HG03196 (cell line): ENCODE measurements around the gene AUTS2.

Experiments used
- ATAC-seq: cut with Tn5 transposase; IDR thresholded peaks from one replicate; pipeline ENCODE4 v1.9.1; 2021; ENCODE audit not compliant: unreplicated experiment

The AUTS2 gene

DNA sequence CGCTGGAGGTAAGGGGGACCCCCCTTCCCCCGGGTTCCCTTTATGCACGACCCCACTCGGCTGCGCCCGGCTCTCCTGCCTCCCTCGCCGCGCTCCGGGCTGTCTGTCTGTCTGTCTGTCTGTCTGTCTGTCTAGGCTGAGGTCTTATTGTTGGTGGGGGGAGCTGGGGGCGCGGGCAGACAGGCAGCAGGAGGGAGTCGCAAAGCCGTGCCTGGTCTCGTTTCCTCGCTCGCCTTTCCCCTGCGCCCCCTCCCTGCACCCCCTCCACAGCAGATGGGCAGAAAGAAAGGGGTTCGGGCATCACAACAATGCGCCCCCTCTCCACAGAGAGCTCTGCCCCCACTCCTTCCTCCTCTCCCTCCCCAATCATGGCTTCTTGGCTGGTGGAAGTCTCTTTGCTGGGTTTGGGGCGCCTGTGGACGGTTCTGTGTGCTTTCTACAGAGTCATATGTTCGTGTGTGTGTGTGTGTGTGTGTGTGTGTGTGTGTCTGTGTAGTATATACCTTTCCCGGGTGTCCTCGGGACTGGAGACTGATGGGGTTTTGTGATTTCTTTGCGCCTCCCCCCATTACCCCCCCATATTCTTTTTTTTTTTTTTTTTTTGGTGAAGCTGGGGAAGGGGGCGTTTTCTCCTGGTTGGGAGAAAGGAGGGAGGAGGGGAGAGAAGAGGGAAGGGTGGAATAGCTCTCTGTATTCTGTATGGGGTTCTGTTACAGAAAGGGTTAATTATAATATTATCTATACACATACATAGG lies 1.9 kb downstream of the AUTS2 start:
- ATAC-seq = no peak

GRCh38 chr7:69600710-69601519 lies 2.6 kb downstream of the AUTS2 start:
- no peak for ATAC-seq

DNA sequence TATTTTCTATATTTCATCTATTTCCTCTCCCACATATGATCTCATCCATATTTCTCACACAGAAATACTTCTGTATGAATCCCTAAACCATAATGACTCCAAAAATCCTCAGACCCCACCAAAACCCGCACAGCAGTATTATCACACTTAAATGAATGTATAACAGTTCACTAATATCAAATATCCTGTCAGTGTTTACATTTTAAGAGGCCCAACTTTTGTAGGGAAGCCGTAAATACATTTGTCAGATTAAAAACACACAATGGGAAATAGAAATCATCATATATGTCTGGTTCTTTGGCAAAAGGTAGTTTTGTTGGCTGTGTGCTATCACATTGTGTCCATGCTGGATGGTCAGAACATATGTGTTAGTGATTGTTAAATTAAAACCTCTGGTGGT lies 4.2 kb downstream of the AUTS2 start:
- ATAC-seq = no peak

- ATAC-seq = peak; percentile 39
Observed at GRCh38 chr7:69603351-69603750, 5.1 kb downstream of the AUTS2 start.

DNA sequence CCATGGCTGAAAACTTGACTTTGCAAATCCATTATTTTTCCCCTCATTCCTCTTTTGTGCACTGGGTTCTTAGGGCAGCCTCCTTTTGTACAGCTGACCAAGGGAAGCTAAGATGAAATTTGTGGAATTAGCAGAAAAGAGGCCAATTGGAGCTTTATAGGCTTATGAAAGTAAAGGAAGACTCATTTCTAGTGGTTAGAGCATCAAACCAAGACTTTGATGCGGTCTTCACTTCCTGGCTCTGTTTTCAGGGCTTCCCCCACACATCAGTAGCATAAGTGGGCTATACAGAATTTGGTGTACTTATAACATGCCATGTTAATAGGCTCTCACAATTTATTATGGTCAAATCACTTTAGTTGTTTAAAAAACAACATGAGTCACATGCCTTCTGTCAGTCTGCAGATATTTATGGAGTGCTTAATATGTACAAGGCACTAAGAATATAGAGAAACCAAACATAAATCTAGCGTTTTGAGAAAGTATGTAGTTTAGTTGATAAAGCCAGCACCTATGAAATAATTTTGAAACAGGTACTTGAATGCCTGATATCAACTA lies 5.7 kb downstream of the AUTS2 start:
- ATAC-seq = peak; percentile 76

- ATAC-seq = no peak
Observed at GRCh38 chr7:69605070-69605469, 6.8 kb downstream of the AUTS2 start.

DNA sequence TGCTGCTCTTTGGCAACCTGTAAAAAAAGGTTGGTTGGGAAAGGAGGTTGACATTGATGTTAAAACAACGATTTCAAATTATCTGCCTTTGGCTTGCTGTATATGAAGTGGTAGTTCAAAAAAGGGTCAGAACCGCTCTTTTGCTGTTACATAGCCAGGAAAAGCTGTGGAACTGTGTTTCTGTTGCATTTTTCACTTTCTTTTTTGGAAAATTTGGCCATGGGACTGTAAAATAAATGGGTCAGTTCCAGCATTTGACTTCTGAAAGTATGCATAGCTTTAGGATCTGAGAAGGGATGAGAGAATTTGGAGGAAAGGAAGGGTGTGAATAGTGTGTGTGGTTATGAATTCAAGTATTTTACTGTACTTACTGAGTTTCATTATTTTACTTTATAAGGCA lies 7.3 kb downstream of the AUTS2 start:
- no peak for ATAC-seq

DNA sequence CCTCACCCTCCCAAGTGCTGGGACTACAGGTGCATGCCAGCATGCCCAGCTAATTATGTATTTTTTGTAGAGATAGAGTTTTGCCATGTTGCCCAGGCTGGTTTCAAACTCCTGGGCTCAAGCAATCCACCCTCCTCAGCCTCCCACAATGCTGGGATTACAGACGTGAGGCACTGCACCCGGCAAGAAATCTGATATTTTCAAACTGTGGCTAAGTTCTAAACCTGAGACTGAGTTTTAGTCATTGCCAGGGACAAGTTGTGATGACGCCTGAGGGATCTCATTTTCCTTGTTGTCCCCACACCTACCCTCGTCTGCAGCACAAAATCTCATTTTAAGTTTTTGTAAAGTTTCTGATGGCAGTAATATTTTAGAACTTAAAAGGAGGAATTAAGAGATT lies 9.8 kb downstream of the AUTS2 start:
- ATAC-seq = no peak

DNA sequence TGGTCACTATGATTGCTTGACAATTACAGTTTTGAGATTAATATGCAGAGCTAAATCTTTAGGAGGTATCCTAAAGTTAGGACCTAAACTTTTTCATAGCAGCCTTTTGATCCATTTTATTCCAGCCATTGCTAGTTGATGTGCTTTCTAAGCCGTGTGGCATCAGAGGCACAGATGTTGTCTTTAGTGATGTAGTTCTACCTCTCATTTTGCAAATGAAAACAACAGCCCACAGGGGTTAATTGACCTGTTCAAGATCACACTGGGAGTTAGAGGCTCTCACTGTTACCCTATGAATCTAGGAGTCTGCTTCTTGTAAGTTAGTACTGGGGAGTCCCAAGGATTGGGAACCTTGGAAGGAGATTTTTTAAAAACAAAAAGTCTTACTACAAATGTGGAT lies 10.6 kb downstream of the AUTS2 start:
- no peak for ATAC-seq

- ATAC-seq = no peak
Observed at GRCh38 chr7:69609541-69610373, 11.5 kb downstream of the AUTS2 start.

GRCh38 chr7:69610374-69611084 lies 12.3 kb downstream of the AUTS2 start:
- ATAC-seq = no peak

- no peak for ATAC-seq
Observed at GRCh38 chr7:69612981-69613380, 14.7 kb downstream of the AUTS2 start.

- ATAC-seq = no peak
Observed at GRCh38 chr7:69613846-69614245, 15.6 kb downstream of the AUTS2 start.

GRCh38 chr7:69615685-69616084 lies 17.4 kb downstream of the AUTS2 start:
- ATAC-seq = no peak

- ATAC-seq = no peak
Observed at GRCh38 chr7:69617364-69617763, 19.1 kb downstream of the AUTS2 start.

GRCh38 chr7:69619054-69619453 lies 20.8 kb downstream of the AUTS2 start:
- ATAC-seq = no peak

DNA sequence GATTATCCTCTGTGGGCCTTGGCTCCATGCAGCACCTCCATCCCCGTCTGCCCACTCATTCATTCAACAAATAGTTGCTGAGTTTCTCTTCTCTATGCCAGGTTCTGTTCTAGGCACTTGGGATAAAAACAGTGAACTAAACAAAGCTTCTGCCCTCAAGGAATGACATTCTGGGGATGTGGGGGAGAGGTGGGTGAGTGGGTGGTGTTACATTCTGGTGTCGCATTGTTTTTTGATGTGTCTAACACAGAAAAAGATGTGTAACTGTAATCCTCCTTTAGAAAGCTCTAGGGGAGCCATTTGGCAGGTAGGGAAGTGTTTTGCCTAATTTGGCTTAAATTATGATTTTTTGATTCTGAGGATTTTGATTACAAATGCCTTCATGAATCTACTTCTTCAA lies 21.4 kb downstream of the AUTS2 start:
- no peak for ATAC-seq

DNA sequence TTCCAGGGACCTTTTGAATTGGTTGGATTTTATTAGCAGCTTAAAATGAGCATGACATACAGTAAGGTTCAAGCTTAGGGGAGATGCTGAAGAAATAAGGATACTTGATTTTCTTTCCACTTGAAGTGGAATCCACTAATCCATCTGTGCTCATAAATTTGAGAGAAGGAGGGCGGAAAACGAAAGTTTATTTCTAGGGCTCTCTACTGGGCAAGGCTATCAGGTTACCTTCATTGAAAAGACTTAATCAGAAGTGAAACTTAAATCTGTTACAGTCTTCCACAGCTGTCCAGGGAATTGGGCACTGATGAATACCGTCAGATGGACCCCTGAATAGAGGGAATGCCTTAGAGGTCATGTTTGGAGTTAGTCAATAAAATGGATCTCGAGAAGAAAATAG lies 21.8 kb downstream of the AUTS2 start:
- no peak for ATAC-seq

GRCh38 chr7:69620650-69621049 lies 22.4 kb downstream of the AUTS2 start:
- ATAC-seq = no peak

- ATAC-seq = no peak
Observed at GRCh38 chr7:69622014-69622835, 23.9 kb downstream of the AUTS2 start.
